GM19468 (cell line): ENCODE data around the gene CLEC16A.

Experiments used
- ATAC-seq: cut with Tn5 transposase; IDR thresholded peaks from one replicate; pipeline ENCODE4 v1.9.1; 2021; ENCODE audit warnings: mild to moderate bottlenecking, moderate library complexity, moderate number of reproducible peaks; ENCODE audit not compliant: unreplicated experiment; ENCODE audit errors: extremely low read depth

CLEC16A gene

GRCh38 chr16:11201498-11202259 is 257.3 kb downstream of the CLEC16A start:
- ATAC-seq = no peak

DNA sequence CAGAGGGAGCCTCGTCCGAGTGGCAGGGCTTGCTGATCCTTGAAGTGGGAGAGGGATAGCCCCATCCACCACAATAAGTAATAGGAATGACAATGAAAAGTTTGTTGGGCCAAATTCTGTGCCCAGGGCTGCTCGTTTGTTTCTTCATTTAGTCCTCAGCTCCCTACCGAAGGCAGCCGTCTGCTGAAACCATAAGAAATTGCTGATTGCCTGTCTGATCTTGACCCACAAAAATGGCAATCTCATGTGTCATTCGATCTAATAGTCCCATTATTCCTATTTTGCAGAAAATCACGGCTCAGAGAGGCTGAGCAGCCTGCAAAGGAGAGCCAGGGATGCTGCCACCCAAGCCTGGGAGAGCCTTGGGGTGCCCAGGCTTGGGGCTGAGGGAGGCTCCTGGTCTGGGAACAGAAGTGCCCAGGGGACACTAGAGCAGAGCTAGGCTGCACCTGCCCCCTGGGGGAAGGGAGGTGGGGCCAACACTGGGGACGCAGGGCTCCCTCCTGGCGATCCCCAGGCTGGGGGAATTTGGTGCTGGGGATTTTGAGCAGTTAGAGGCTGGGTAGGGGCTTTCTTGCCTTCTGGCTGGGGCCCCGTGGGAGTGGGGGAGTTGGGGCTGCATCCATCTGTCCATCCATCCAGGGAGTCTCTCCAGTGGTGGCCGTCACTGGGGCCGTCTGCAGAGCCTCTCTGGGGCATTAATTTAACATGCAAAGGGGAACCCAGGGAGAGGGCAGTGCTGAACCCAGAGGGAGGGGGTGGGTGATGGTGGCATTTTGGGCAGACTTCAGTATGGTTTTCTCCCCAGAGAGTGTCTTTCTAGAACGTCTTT is 258.1 kb downstream of the CLEC16A start:
- ATAC-seq = no peak

DNA sequence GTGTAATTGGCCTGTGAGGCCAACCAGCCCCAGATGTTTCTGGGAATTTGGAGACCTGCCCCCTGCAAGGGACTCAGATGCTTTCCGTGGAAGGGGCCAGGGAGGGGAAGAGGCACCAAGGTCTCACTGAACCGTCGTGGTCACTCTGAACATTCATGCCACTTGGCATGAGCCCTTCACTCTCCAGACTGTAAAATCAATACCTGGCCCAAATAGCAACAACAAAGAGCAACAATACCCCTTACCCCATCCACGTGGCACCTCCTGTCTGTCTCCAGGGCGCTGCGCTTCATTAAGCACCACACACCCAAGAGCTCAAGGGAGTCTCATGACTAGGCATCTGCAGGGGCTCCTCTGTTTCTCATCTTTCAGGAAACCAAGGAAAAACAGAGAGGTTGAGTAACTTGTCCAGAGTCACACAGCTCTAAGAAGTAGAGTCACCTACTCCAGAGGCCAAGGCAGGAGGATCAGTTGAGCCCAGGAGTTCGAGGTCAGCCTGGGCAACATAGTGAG is 258.8 kb downstream of the CLEC16A start:
- ATAC-seq = no peak

- no peak for ATAC-seq
Observed at GRCh38 chr16:11204513-11205047, 260.2 kb downstream of the CLEC16A start.

- no peak for ATAC-seq
Observed at GRCh38 chr16:11205065-11205699, 260.8 kb downstream of the CLEC16A start.

GRCh38 chr16:11205754-11206581 is 261.6 kb downstream of the CLEC16A start:
- ATAC-seq = no peak

DNA sequence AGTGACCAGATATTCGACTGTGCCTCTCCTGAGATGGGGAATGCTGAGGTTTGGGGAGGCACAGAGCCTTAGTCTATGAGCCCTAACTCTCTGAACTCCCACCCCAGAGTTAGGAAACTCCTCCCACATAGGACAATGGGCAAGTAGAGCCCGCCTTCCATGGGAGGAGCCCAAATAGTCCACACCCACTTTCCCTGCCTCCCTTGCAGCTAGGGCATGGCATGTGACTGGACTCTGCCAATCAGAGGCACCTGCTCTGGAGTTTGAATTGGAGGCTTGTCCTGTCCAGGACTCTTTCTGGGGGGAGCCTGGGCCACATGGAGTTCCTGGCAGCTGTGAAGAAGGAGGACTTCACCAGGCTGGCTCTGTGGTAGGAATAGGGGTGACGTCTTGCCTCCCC is 263.3 kb downstream of the CLEC16A start:
- ATAC-seq = no peak

DNA sequence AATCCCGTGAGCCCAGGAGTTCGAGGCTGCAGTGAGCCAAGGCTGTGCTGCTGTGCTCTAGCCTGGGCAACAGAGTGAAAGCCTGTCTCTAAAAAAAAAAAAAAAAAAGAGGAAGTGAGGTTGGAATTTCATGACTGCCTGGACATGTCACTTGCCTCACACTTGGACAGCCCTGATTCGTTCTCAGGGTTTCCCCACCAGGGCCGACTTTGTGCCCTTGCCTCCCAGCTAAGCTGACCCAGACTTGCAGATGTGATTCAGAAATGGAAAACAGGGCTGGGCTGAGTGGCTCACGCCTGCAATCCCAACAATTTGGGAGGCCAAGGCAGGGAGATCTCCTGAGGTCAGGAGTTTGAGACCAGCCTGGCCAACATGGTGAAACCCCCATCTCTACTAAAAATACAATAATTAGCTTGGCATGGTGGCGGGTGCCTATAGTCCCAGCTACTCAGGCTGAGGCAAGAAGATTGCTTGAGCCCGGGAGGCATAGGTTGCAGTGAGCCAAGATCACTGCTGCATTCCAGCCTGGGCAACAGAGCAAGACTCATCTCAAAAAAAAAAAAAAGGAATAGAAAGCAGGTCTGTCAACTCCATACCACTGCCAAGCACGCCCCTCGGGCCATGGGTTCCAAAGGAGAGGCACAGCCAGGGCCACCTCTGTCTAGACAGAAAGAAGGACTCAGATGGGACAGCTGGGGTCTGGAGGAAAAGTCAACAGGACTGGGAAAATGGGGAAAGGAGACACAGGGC is 264.7 kb downstream of the CLEC16A start:
- ATAC-seq = no peak

DNA sequence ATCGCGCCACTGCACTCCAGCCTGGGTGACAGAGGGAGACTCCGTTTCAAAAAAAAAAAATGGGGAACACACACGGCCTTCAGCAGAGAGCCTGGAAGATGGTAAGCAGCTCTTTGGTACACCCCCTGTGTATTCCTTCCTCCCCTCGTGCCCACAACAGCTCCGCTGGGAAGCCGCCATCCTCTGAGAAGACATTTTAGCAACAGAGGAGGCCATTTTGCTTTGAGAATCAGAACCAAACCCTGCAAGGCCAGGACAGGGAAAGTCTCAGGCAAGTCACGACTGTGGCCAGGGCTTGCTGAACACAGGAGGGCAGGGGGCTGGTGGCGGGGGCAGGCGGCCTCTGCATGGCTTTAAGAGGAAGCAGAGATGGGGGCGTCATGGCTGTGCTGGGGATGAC is 265.9 kb downstream of the CLEC16A start:
- ATAC-seq = no peak

- ATAC-seq = no peak
Observed at GRCh38 chr16:11211061-11211976, 267.0 kb downstream of the CLEC16A start.

- no peak for ATAC-seq
Observed at GRCh38 chr16:11211977-11212797, 267.8 kb downstream of the CLEC16A start.

- ATAC-seq = no peak
Observed at GRCh38 chr16:11212798-11213196, 268.4 kb downstream of the CLEC16A start.

DNA sequence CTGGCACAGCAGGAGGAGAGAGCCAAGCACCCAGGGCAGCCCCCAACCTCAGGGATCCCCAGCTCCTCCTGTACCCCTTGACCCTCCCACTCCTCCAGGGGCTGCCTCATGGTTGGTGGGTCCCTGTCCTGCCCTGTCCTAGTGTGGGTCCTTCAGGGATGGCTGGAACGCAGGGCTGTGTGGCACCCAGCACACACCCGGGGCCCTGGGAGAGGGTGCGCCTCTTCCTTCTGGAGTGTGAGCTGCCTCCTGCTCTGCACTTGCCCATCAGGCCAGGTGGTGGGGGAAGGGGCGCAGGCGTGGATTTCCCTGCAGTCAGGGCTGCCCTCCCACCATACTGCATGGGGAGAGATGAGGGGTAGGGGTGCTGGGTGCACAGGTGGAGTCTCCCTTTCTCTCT is 269.0 kb downstream of the CLEC16A start:
- no peak for ATAC-seq

DNA sequence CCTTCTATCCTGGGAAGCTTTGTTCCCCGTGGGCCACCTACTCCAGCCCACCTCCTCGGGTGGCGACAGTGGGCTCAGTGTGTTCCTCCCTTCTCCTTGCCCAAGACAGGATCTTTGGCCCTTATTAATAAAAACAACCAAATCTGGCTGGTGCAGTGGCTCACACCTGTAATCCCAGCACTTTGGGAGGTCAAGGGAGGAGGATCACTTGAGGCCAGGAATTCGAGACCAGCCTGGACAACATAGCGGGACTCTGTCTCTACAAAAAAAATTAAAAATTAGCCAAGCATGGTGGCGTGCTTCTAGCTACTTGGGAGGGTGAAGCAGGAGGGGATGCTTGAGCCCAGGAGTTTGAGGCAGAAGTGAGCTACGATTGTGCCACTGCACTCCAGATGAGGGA is 269.4 kb downstream of the CLEC16A start:
- no peak for ATAC-seq

DNA sequence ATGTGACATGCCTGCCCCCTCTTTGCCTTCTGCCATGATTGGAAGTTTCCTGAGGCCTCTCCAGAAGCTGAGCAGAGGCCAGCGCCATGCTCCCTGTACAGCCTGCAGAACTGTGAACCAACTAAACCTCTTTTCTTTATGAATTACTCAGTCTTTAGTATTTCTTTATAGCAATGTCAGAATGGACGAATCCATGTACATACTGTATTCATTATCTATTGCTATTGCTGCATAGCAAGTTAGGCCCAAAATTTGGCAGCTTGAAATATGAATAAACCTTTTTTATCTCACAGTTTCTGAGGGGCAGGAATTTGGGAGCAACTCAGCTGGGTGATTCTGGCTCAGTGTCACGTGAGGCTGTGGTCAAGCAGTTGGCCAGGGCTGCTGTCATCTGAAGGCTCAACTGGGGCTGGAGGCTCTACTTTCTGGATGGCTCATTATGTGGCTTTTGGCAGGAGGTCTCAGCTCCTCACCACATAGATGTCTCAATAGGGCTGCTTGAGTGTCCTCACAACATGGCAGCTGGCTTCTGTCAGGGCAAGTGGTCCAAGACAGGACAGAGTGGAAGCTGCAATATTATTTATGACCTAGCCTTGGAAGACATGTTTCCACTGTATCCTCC is 271.7 kb downstream of the CLEC16A start:
- ATAC-seq = no peak

GRCh38 chr16:11217651-11218603 is 273.6 kb downstream of the CLEC16A start:
- ATAC-seq = no peak
